Hematopoietic multipotent progenitor cell treated with erythropoietin and hydrocortisone succinate and interleukin-3 and kit ligand, for 17 days (in vitro differentiated cells): ENCODE measurements around the gene SGCG.
"Not testable (repeated sequence)": the region's sequence is repeated elsewhere in the genome, so short reads cannot be mapped to it uniquely, and the experiment has no call there.

Experiments
- DNase-seq: peaks from one replicate; pipeline ENCODE4 v3.0.0-alpha.2; 2015; ENCODE audit warnings: low spot score

Gene SGCG, protein sequence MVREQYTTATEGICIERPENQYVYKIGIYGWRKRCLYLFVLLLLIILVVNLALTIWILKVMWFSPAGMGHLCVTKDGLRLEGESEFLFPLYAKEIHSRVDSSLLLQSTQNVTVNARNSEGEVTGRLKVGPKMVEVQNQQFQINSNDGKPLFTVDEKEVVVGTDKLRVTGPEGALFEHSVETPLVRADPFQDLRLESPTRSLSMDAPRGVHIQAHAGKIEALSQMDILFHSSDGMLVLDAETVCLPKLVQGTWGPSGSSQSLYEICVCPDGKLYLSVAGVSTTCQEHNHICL

GRCh38 chr13:23180711-23181110, at the start of gene SGCG:
TSS of gene SGCG (plus strand) at chr13:23180979. CDS start at chr13:23203695, 22,716 bp downstream.
- DNase-seq = no peak

- no peak for DNase-seq
Observed at GRCh38 chr13:23134542-23134941, 46.2 kb upstream of the SGCG start.

- no peak for DNase-seq
Observed at GRCh38 chr13:23140492-23140891, 40.3 kb upstream of the SGCG start.

- no peak for DNase-seq
Observed at GRCh38 chr13:23141964-23142363, 38.8 kb upstream of the SGCG start.

DNA sequence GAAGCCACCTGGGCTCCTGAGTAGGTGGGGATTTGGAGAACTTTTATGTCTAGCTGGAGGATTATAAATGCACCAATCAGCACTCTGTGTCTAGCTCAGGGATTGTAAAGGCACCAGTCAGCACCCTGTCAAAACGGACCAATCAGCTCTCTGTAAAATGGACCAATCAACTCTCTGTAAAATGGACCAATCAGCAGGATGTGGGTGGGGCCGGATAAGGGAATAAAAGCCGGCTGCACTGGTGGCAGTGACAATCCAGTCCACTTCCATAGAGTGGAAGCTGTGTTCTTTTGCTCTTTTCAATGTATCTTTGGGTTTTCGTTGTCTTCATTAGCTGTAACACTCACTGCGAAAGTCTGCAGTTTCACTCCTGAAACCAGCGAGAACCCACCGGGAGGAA, 38.2 kb upstream of the SGCG start:
- DNase-seq = not testable (repeated sequence)

GRCh38 chr13:23144431-23144830, 36.3 kb upstream of the SGCG start:
- DNase-seq = no peak

DNA sequence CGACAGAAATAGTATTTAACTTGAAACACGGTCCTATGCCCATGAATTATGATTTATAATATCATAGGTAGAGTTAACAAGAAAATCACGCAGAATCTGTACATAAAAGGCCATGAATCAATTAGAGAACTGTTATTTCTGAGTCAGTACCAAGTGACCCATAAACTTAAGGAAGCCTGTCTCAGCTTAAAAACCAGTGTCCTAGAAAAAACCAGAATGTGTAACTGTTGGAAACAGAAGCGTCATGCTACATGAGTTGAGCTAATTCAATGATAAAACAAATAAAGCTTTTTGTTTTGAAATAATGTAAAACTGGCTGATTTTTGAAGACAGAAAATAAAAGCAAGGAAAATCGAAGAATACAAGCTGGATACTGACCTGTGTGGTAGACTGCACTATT, 34.8 kb upstream of the SGCG start:
- no peak for DNase-seq

DNA sequence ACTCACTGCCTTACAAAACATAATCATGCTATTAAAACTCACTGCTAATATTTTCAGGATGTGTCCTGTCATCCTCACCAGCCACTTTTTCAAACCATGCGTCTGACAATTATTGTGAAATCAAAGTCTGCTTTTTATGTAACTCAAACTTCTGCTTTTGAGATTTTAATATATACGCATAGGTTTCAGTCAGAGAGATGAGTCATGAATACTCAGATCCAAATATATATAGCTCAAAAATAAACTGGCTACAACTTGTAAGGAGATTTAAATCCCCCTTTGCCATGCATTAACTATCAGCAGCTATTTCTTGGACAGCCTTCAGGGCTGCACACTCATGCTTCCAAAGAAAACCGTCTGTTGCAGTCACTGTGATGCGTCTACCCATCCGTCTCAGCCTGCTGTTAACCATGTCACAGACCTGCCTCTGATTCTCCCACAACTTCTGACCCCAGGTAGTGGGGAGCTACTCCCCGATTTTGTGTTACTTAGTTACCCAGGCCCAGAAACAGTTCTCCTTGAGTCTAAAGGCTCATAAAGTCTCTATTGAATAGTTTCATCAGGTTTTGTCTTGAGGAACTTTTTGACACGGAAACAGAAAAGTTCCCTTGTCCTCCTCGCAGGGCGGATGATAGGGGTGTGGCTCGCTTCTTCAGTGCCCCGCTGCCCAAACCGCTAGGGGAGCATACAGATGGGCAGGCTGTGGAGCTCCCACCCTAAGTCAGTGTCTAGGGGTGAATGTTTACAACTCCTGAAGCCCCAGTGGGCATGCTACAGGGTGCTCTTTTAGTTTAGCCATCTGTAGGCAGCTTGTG, 33.8 kb upstream of the SGCG start:
- no peak for DNase-seq

- DNase-seq = no peak
Observed at GRCh38 chr13:23147827-23148226, 33.0 kb upstream of the SGCG start.

DNA sequence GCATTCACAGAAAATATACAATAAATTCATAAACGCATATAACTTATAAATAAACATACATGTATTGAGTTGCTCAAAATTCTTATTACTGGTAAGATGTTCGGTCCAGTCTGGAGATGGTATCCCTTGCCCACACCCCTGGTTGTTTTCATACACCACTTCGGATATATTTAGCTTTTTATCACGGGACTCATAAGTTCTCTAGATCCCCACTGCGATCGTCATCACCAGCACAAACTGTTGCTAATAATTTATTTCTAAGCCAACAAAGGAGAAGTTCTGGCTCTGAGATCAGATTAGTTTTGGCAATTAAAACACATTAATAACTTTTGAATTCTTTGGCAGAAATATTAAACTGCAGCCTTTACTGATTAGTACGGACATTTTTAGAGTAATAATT, 23.0 kb upstream of the SGCG start:
- no peak for DNase-seq

GRCh38 chr13:23159205-23159759, 21.5 kb upstream of the SGCG start:
- no peak for DNase-seq

DNA sequence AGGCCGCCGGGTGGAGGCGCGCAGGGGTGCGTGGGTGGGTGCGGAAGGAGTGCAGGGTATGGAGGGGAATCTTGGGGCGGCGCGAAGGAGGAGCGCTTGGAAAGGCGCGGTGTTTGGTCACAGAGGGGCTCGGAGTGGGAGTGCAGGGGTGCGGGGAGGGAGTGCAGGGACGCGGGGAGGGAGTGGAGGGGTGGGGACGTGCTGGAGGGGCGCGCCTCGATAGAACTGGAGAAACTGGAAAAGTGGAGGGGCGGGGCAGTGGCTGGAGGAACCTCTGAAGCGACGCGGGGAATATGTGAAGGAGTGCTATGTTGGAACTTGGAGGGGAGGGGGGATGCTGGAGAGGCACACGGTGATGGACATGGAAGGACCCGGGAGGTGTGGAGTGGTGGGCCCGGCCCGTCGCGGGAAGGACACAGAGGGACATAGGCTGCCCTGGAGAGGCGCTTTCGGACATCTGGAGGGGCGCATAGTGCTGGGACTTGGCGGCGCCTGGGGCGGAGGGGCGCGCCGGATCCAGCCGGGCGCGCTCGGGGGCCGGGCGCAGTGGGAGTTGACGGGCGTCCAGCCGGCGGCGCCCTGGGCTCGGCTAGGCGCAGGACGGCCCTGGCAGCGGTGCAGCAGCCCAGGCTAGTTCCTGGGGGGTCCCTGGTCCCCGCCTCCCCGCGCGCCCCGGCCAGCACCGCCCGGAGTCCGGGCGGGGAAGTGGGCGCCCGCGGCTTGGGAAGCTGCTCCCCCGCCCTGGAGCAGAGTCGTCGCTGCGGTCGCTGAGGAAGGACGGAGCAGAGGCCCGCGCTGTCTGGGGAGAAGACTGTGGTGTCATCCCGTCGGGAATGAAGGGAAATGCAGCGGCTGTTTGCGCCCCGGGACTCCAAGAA, 20.8 kb upstream of the SGCG start:
- DNase-seq = no peak

DNA sequence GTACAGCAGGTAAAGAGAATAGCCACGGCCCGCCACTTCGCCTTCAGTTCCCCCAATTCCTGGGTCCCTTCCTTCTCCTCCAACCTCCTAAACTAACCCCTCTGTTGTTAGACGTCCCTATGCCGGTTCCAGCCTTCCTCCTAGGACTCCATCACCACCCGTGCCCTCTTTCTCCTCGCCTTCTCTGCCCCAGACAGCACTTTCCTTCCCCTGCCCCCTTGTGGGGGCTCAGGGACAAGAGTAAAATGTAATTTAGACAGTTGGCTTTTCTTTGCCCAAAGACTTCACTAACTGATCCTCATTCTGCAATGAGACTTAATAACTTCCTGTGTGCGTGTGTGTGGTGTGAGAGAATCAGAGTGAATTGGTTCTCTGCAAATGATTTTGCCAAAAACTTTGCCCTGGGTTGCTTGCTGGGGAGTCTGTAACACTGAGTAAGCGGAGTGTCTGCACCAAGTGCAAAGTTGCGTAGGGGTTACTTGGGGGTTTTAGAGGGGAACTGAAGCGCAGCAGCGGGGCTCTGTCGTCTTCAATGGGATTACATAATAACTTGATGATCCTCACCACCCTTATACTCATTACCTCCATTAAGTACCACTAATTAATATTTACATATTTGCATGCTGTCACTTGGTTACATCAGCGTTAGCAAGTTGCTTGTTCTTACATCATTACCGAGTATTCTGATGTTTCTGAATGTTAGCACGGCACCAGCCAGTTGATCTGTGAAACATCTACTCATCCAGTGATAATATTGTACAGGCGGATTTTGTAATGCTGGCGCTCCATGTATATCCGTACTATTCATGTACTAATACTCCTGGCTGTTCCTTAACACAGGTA, 19.9 kb upstream of the SGCG start:
- no peak for DNase-seq

DNA sequence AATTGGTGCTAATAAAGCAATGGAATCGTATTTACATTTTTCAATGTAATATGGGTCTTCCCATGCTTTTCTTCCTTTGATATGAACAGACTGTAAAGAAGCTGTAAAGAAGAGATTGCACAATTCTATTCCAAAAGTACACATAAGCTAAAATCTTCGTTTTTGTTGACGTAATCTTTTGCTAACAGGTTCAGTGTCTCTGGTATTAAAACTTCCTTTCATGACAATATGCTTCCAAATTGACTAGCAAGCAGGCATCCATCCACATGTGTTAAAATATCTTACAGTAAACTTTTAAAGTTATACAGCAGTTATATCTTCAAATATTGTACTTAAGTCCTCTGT, 19.3 kb upstream of the SGCG start:
- no peak for DNase-seq

DNA sequence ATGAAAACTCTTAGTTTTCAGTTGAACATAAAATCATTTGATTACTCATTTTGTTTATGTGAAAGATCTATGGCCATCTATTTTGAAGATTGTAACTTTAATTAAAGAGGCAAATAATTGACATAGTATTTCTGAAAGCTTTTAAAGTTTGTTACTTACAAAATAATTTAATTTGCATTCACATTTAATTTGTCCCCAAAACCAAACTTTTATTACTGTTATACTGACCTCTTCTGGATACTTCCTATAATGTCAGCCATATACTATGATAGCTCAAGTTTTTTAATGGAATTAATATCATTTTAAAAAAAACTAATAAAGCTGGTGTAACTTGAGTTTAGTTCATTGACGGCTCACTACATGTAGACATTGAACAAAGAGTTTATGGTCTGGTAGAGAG, 4.9 kb upstream of the SGCG start:
- DNase-seq = no peak

GRCh38 chr13:23182142-23182541, 1.4 kb downstream of the SGCG start:
- no peak for DNase-seq

DNA sequence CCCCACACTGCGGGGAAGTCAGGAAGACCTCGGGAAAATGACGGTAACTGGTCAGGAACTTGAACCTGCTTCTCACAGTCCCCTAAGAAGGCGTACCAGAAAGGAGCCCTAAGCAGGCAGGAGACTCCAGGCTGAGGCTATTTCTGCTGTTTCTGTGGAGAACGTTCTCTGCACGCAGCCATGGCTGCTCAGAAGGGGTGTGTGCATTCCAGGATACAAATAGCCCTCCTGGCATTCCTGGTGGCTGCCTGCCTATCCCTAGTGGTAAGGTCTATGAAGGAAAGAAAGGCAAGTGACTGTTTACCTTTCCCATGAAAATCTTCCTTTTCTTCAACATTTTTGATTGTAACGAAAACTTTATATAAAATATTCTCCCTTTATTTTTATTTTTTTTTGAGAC, 2.5 kb downstream of the SGCG start:
- no peak for DNase-seq

DNA sequence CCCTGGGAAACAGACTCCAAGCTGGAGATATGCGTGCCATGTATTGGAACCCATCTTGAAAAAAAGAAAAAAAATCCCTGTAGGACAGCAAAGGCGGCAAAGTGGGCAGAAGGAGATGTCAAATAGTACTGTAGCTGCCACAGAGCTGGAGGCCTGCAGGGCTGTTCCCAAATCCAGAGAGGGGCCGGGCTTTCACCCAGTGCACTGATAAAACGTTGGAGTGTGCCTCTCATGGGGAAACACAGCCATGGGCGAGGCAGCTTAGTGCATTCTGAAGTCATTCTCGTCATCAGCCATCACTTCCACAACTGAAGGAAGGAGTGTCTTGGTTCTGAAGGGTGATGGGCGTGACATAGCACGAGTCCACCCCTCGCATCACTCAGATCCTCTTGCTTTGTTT, 4.8 kb downstream of the SGCG start:
- DNase-seq = no peak

GRCh38 chr13:23201870-23202269, 21.1 kb downstream of the SGCG start:
- no peak for DNase-seq

DNA sequence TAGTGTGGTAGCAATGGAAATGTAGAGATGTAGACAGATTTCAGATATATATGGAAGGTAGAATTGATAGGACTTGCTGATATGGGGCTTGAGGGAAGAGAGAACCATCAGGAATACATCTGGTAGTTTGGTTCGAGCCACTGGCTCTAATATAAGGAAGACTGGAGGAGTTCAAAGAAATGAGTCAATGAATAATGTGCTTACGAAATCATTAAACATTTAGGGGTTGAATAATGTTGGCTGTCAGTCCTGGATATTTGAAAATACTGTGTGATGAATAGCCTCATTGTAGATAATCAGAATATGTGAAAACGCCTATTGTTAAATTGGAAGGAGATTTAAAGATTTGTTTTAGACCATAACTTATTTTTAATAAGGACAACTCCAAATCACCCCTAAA, 21.6 kb downstream of the SGCG start:
- no peak for DNase-seq

DNA sequence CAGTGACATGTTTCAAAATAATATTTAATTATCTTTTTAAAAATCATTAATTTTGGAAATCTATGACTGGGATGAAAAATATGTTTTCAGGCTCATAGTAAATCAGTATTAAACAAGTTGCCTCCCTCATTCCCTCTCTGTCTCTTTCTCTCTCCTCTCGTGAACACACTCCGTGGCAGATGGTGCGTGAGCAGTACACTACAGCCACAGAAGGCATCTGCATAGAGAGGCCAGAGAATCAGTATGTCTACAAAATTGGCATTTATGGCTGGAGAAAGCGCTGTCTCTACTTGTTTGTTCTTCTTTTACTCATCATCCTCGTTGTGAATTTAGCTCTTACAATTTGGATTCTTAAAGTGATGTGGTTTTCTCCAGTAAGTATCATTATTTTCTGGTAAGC, 22.7 kb downstream of the SGCG start:
- DNase-seq = no peak

DNA sequence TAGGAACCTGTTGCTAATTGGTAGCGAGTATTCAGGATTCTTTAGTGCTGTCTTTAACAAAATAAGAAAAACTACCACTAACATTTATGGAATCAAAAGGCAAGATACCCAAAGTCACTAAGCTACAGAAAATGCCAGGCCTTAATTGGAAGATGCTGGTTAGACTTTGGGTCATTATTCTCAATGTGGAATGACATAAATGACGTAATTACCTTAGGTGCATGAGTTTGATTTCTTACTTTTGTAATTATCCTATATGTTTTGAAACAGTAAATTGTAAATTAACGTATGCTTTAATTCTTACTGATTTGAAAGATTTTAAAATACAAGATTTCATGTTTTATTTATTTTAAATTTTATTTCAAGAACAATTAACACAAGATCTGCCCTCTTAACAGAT, 25.0 kb downstream of the SGCG start:
- DNase-seq = no peak
